HEK293T (cell line): ENCODE measurements around the gene PRKCE.

Experiments used
- CTCF ChIA-PET: fragments of 350-600 bp; formaldehyde crosslinking; extraction: SDS; loops from one replicate; lab custom pipeline; 2021; ENCODE audit warnings: antibody characterized with exemption, inconsistent platforms; lab: Yijun Ruan, JAX
- POLR2A ChIA-PET: fragments of 350-600 bp; formaldehyde crosslinking; extraction: SDS; loops from one replicate; lab custom pipeline; 2020; ENCODE audit warnings: antibody characterized with exemption, inconsistent platforms; lab: Yijun Ruan, JAX
- DNase-seq: peaks from one replicate; pipeline ENCODE4 v3.0.0; 2012; ENCODE audit warnings: mixed read lengths; ENCODE audit errors: extremely low spot score
- ARNT ChIP-seq: fragments of 450-650 bp; IDR thresholded peaks from 2 replicates; pipeline ENCODE4 v1.6.1; 2017; ENCODE audit warnings: mild to moderate bottlenecking
- BHLHE40 ChIP-seq: fragments of 450-650 bp; IDR thresholded peaks from 2 replicates; pipeline ENCODE4 v1.6.1; 2016; ENCODE audit warnings: mild to moderate bottlenecking, moderate library complexity, borderline replicate concordance
- CTBP1 ChIP-seq: fragments of 450-650 bp; IDR thresholded peaks from 2 replicates; pipeline ENCODE4 v1.6.1; 2016; ENCODE audit warnings: borderline replicate concordance
- ELF4 ChIP-seq: fragments of 450-650 bp; IDR thresholded peaks from 2 replicates; pipeline ENCODE4 v1.6.1; 2017; ENCODE audit warnings: antibody characterized with exemption
- FOXA1 ChIP-seq: fragments of 450-650 bp; IDR thresholded peaks from 2 replicates; pipeline ENCODE4 v1.6.1; 2016; ENCODE audit warnings: mild to moderate bottlenecking
- FOXK2 ChIP-seq: fragments of 450-650 bp; IDR thresholded peaks from 2 replicates; pipeline ENCODE4 v1.6.1; 2016; ENCODE audit warnings: mild to moderate bottlenecking
- FOXM1 ChIP-seq: fragments of 450-650 bp; IDR thresholded peaks from 2 replicates; pipeline ENCODE4 v1.6.1; 2017; ENCODE audit warnings: mild to moderate bottlenecking, borderline replicate concordance
- HDGF ChIP-seq: fragments of 450-650 bp; IDR thresholded peaks from 2 replicates; pipeline ENCODE4 v1.6.1; 2017; ENCODE audit warnings: antibody characterized with exemption, borderline replicate concordance
- L3MBTL2 ChIP-seq: fragments of 450-650 bp; conservative IDR thresholded peaks from 2 replicates; pipeline ENCODE4 v1.6.1; 2016; ENCODE audit warnings: mild to moderate bottlenecking
- LEF1 ChIP-seq: fragments of 450-650 bp; IDR thresholded peaks from 2 replicates; pipeline ENCODE4 v1.6.1; 2017; ENCODE audit warnings: mild to moderate bottlenecking, borderline replicate concordance
- NFRKB ChIP-seq: fragments of 450-650 bp; IDR thresholded peaks from 2 replicates; pipeline ENCODE4 v1.6.1; 2016; ENCODE audit warnings: mild to moderate bottlenecking, moderate library complexity
- SP1 ChIP-seq: fragments of 450-650 bp; IDR thresholded peaks from 2 replicates; pipeline ENCODE4 v1.6.1; 2017
- SUZ12 ChIP-seq: fragments of 450-650 bp; IDR thresholded peaks from 2 replicates; pipeline ENCODE4 v1.6.1; 2016; ENCODE audit warnings: mild to moderate bottlenecking
- TARDBP ChIP-seq: fragments of 450-650 bp; IDR thresholded peaks from 2 replicates; pipeline ENCODE4 v1.6.1; 2016
- ZNF384 ChIP-seq: fragments of 450-650 bp; IDR thresholded peaks from 2 replicates; pipeline ENCODE4 v1.6.1; 2016
- TF ChIP-seq, protein P1 (sequence below): fragments of 450-650 bp; IDR thresholded peaks from 2 replicates; pipeline ENCODE4 v1.6.1; 2016

The PRKCE gene

DNA sequence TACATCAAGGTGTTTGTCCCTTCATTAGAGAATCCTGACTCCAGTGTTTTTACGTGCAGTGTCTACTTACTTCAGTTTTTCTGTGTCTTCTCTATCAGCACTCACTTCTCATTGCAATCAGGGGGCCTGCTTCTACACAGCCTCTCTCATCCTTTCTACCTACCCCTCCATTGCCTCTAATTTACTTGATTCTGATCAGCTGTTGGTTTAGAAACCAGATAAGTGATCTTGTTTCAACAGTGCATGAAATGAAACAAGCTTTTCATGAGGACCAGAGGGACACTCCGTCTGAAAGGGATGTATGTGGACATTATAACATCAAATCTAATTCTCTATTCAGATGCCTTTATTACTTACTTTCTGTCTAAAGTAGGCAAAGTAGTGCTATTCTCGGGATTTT is 136.9 kb downstream of the PRKCE start:
- POLR2A ChIA-PET = no interaction called here
- CTCF ChIA-PET = interaction anchor here (0.6 to 1.9 kb wide), 2 partner anchors 10 to 46 kb away, joined by 3 to 7 read pairs; no protein-coding TSS in a partner anchor
- DNase-seq = no peak
- TF ChIP-seq, protein P1, sequence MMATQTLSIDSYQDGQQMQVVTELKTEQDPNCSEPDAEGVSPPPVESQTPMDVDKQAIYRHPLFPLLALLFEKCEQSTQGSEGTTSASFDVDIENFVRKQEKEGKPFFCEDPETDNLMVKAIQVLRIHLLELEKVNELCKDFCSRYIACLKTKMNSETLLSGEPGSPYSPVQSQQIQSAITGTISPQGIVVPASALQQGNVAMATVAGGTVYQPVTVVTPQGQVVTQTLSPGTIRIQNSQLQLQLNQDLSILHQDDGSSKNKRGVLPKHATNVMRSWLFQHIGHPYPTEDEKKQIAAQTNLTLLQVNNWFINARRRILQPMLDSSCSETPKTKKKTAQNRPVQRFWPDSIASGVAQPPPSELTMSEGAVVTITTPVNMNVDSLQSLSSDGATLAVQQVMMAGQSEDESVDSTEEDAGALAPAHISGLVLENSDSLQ = no peak
- TF ChIP-seq ARNT = no peak
- TF ChIP-seq BHLHE40 = no peak
- no peak for TF ChIP-seq L3MBTL2
- TF ChIP-seq SP1 = no peak
- TF ChIP-seq HDGF = no peak
- TF ChIP-seq SUZ12 = no peak
- no peak for TF ChIP-seq FOXA1
- TF ChIP-seq TARDBP = no peak
- TF ChIP-seq ZNF384 = no peak
- no peak for TF ChIP-seq FOXK2
- no peak for TF ChIP-seq FOXM1
- no peak for TF ChIP-seq LEF1
- no peak for TF ChIP-seq NFRKB
- TF ChIP-seq CTBP1 = no peak
- TF ChIP-seq ELF4 = no peak

DNA sequence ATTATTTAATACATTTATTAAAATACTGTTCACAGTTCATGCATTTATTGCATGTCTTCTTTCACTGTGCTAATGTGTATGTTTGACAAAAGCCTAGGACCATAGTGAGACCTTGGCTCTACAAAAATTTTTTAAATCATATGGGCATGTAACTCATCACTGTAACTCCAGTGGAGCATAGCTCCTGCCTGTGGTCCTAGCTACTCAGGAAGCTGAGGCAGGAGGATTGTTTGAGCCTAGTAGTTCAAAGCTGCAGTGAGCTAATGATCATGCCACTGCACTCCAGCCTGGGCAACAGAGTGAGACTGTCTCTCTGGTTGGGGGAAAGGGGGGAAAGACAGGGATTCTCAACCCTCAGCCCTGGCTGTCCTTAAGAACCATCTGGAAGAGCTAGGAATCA is 137.8 kb downstream of the PRKCE start:
- no peak for DNase-seq
- no peak for TF ChIP-seq ZNF384
- no peak for TF ChIP-seq L3MBTL2
- TF ChIP-seq FOXK2 = no peak
- no peak for TF ChIP-seq NFRKB
- no peak for TF ChIP-seq BHLHE40
- TF ChIP-seq, protein P1 = no peak
- TF ChIP-seq FOXM1 = no peak
- TF ChIP-seq CTBP1 = no peak
- no peak for TF ChIP-seq TARDBP
- CTCF ChIA-PET = interaction anchor here (1.9 kb wide), 1 partner anchor 11 kb away, joined by 7 read pairs; no protein-coding TSS in a partner anchor
- POLR2A ChIA-PET = no interaction called here

DNA sequence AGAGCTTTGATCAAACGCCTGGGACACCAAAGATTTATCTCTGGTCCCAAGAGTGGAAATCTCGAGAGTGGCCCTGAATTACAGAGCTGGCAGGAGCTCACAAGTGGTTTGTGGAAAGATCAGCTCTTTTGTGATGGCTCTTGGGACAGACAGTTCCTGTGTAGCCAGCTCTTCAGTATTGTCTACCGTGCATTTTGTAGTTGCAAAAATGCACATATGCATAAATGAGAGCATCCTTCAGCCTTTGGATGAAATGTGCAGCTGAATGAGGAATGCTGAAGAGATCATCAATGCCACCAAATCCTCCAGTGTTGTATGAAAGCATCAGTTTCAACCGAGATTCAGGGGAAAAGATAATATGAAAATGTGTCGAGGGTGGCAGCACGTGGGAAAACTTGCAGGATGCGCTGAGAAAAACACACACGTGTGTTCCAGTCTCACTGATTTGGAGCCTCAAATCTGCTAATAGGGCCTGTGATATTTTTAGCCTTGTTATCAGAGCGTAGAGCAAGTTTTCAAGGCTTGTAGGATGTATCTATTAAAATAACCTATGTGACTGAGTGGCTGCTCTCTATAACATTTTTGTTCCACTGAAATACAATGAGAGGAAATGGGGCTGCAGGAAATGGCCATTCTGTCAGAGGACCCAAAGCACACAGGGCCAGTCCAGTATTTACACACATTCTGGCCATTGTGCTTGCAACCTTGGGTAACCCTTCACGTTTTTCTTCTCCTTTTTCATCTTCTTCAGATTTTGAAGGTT is 138.7 kb downstream of the PRKCE start:
- no peak for DNase-seq
- POLR2A ChIA-PET = no interaction called here
- no peak for TF ChIP-seq FOXA1
- TF ChIP-seq TARDBP = no peak
- TF ChIP-seq CTBP1 = no peak
- TF ChIP-seq ZNF384 = no peak
- TF ChIP-seq L3MBTL2 = no peak
- TF ChIP-seq, protein P1 = no peak
- no peak for TF ChIP-seq SUZ12
- TF ChIP-seq LEF1 = no peak
- no peak for TF ChIP-seq BHLHE40
- no peak for TF ChIP-seq HDGF
- TF ChIP-seq FOXM1 = no peak
- CTCF ChIA-PET = interaction anchor here (0.7 kb wide), 1 partner anchor 11 kb away, joined by 3 read pairs; no protein-coding TSS in a partner anchor

DNA sequence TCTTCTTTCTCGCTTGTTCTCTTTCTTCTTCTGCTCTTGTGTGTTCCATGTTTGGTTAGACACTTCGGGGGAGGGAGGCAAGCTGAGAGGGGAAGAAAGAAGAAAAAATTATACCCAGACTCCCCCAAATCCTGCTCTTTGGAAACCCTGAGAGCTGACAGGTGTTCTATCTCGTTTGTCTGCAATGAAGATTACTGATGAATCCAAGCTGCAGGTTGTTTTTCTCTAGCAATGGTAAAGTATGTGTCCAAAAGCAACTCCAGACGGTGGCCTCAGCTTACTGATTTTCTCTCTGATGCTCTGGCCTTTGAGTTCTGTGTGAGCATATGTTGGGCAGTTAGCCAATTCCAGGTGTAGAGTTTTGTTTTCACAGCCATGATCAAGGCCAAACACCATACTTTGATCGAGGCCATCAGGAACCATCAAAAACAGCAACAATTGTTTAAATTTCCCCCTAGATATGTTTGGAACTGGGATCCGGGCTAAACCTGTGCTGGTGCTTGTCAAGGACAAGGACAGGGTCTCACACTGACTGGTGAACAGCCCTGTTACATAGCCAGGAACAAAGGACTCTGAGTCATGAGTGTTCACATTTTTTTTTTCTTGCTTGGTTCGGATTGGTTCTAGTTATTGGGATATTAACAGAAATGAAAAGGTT is 142.0 kb downstream of the PRKCE start:
- no peak for DNase-seq
- TF ChIP-seq CTBP1 (no peak), TARDBP (no peak)
- CTCF ChIA-PET = interaction anchor here (1.8 kb wide), 1 partner anchor 15 kb away, joined by 10 read pairs; no protein-coding TSS in a partner anchor
- POLR2A ChIA-PET = no interaction called here

DNA sequence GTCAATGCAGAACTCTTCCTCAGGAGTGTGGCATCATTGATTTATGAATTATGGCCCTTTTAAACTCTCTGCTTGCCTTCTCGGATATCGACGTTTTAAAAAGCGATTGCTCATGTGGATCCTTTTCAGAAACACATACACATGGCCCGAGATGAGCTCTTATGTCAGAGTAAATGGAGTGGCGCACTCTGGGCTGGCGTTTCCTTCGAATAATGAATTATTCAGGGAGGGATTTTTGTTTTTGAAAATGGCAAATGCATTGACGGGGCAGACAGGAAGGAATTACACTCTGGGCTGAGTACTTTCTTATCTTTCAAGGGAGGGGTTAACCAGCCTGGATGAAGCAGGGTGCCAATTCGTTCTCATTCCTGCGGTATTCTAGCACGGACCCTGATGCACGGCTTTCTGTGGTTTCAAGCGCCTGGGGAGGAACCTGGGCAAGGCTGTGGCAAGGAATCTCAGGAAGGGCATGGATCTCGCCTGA is 142.7 kb downstream of the PRKCE start:
- no peak for TF ChIP-seq CTBP1
- POLR2A ChIA-PET = no interaction called here
- DNase-seq = no peak
- CTCF ChIA-PET = interaction anchor here (0.6 to 1.8 kb wide), 2 partner anchors 15 to 142 kb away, joined by 3 to 10 read pairs; no protein-coding TSS in a partner anchor

DNA sequence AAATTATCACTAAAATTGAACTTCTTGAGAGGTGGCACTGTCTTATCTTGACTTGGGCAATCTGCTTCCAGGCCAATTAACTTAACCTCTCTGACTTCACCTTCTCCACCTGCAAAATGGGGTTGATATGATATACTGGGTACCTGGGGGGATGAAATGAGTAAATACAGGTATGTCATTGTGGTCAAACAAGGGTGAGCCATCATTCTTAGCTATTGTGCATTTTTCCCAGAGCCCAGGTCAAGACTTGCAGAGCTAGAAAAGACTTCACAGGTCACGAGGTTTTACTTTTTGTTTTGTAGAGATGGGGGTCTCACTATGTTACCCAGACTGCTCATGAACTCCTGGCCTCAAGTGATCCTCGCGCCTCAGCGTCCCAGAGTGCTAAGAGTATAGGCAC is 145.0 kb downstream of the PRKCE start:
- no peak for TF ChIP-seq HDGF
- no peak for TF ChIP-seq FOXA1
- no peak for TF ChIP-seq CTBP1
- TF ChIP-seq BHLHE40 = no peak
- TF ChIP-seq, protein P1 = no peak
- no peak for TF ChIP-seq NFRKB
- no peak for TF ChIP-seq SUZ12
- DNase-seq = no peak
- ChIA-PET POLR2A (no interaction called here), CTCF (interaction anchor here (1.3 to 1.4 kb wide), 2 partner anchors 18 kb away, joined by 5 read pairs; no protein-coding TSS in a partner anchor)
